Peyer's patch (tissue), 4 donors: ENCODE measurements around the gene UVRAG. TPM values are rescaled to one million over a fixed set of nuclear protein-coding genes. Genes with fewer than 3 reads are reported as not detected.

Experiments
- DNase-seq, 3 donors: peaks; one replicate each; pipeline ENCODE4 v3.0.0-alpha.2; 2017 to 2019
- H3K27ac ChIP-seq, 4 donors: fragments of 200-600 bp; sonication (generic); one replicate each; pipeline ENCODE4 v1.5.1; 2016 to 2019
- H3K27me3 ChIP-seq, 2 donors: fragments of 200-600 bp; sonication (generic); one replicate each; pipeline ENCODE4 v1.5.1; 2019
- H3K36me3 ChIP-seq, 3 donors: fragments of 200-600 bp; sonication (generic); one replicate each; pipeline ENCODE4 v1.5.1; 2016 to 2019
- H3K4me1 ChIP-seq, 4 donors: fragments of 200-600 bp; sonication (generic); one replicate each; pipeline ENCODE4 v1.5.1; 2016 to 2019
- H3K4me3 ChIP-seq, 4 donors: fragments of 200-600 bp; sonication (generic); 1 replicate in 3 of 4; 2 replicates in 1 of 4; pipeline ENCODE4 v1.5.1; 2016 to 2019; ENCODE audit warnings: mild to moderate bottlenecking in 1 of 4
- H3K9me3 ChIP-seq, 4 donors: fragments of 200-600 bp; sonication (generic); one replicate each; pipeline ENCODE4 v1.5.1; 2016 to 2019; ENCODE audit warnings: mild to moderate bottlenecking in 1 of 4
- POLR2A ChIP-seq, 2 donors: fragments of 450-650 bp; IDR thresholded peaks; one replicate each; pipeline ENCODE4 v1.5.1; 2017; ENCODE audit warnings: antibody characterized with exemption in 2 of 2, mild to moderate bottlenecking in 2 of 2, moderate library complexity in 2 of 2
- total RNA-seq, 4 donors: library from RNA; depleted of rRNA; stranded (reverse); fragments of >200 nt; gene quantifications; one replicate each; pipeline ENCODE4 v1.1.0, GENCODE V29; 2016
- TF ChIP-seq, protein P1 (sequence below), 6 experiments: fragments of 450-650 bp in 4 of 6; fragments of 200-600 bp in 2 of 6; sonication (generic) in 1 of 6; IDR thresholded peaks; one replicate each; pipeline ENCODE4 v1.5.1; 2017 to 2019; ENCODE audit warnings: antibody characterized with exemption in 6 of 6, mild to moderate bottlenecking in 3 of 6, moderate library complexity in 1 of 6

Gene UVRAG
- total RNA-seq, 4 donors from 2014 or later: 13.8 to 64.4 (median 22.1) TPM

DNA sequence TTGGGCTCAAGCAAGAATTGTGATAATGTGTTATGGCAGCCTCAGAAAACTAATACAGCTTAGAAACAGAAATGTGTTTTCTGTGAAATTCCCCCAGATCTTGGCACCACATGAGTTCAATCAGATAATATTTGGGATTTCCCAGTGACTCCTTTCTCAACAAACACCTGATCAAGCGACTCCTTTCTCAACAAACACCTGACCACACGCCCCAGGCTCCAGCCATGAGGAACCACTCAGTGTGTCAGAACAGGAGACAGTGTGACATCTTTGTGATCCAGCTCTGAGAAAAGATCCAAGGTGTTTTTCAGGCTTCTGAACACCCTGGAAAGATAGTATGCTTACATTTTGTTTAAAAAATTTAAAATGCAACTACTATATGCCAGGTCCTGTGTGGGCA lies 1.9 kb upstream of the UVRAG start:
- DNase-seq: peak in 1 of 3 donors; percentile 35
- TF ChIP-seq, protein P1, sequence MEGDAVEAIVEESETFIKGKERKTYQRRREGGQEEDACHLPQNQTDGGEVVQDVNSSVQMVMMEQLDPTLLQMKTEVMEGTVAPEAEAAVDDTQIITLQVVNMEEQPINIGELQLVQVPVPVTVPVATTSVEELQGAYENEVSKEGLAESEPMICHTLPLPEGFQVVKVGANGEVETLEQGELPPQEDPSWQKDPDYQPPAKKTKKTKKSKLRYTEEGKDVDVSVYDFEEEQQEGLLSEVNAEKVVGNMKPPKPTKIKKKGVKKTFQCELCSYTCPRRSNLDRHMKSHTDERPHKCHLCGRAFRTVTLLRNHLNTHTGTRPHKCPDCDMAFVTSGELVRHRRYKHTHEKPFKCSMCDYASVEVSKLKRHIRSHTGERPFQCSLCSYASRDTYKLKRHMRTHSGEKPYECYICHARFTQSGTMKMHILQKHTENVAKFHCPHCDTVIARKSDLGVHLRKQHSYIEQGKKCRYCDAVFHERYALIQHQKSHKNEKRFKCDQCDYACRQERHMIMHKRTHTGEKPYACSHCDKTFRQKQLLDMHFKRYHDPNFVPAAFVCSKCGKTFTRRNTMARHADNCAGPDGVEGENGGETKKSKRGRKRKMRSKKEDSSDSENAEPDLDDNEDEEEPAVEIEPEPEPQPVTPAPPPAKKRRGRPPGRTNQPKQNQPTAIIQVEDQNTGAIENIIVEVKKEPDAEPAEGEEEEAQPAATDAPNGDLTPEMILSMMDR (IDR thresholded peaks at IDR 0.05): no peak
- TF ChIP-seq POLR2A (IDR thresholded peaks at IDR 0.05): no peak
- H3K27ac ChIP-seq: no peak overlapping the region
- H3K9me3 ChIP-seq: no peaks in the 10 kb centered on the region
- no peak overlapping the region for H3K4me3 ChIP-seq
- H3K36me3 ChIP-seq: no peaks in the 10 kb centered on the region
- H3K27me3 ChIP-seq: no peaks in the 10 kb centered on the region
- H3K4me1 ChIP-seq: peaks cover 0 to 19% (median 9%) of the 10 kb centered on the region in 4 donors

DNA sequence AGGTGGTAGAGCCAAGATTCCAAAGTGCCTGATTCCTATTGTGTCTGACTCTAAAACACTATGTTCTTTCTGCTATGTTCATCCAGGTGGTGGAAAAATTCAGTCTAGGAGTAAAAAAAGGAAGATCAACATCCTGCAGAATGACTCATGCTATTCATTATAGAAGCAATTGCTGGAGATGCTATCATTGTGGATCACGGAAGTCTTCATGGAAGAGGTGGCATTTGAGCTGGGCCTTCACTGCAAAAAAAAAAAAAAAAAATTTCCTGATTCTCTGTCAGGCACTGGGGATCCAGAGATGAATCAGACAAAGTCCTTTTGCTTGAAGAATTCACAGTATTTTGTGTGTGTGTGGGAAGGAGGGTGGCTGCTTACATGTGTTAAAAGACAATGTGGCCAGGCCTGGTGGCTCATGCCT lies 1.4 kb upstream of the UVRAG start:
- H3K27ac ChIP-seq: peak overlapping the region in 3 of 4 donors; percentile 94 to 97 (median 95)

DNA sequence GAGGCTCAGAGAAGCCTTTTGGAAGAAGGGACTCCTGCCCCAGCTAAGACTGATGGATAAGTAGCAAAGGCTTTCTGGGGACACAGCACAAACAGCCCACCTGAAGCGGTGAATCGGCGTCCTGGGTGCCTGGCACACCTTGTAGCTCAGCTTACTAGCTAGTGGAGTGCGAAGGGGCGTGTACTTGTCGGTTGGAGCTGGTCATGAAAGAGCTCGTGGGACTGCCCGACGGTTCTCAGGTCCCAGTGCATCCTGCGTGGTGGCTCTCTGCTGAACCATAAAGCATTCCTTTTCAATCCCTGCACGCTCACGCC lies 690 bp upstream of the UVRAG start:
- no peak for DNase-seq
- H3K4me3 ChIP-seq: peak overlapping the region; percentile 86 to 98 (median 96)
- TF ChIP-seq, protein P1 (IDR thresholded peaks at IDR 0.05): no peak
- peak in 1 of 2 donors; percentile 30 for TF ChIP-seq POLR2A (IDR thresholded peaks at IDR 0.05)
- no peaks in the 10 kb centered on the region for H3K36me3 ChIP-seq
- no peaks in the 10 kb centered on the region for H3K9me3 ChIP-seq
- no peaks in the 10 kb centered on the region for H3K27me3 ChIP-seq
- H3K4me1 ChIP-seq: peaks cover 0 to 19% (median 9%) of the 10 kb centered on the region in 4 donors
- peak overlapping the region; percentile 94 to 99 (median 96) for H3K27ac ChIP-seq

More for the DNA sequence above, 1.4 kb upstream of the UVRAG start:
- DNase-seq: no peak
- Histone ChIP-seq H3K36me3 (no peaks in the 10 kb centered on the region), H3K9me3 (no peaks in the 10 kb centered on the region), H3K4me1 (peaks cover 0 to 19% (median 9%) of the 10 kb centered on the region in 4 donors), H3K27me3 (no peaks in the 10 kb centered on the region), H3K4me3 (no peak overlapping the region)
- TF ChIP-seq POLR2A (IDR thresholded peaks at IDR 0.05): no peak
- TF ChIP-seq, protein P1 (IDR thresholded peaks at IDR 0.05): no peak

DNA sequence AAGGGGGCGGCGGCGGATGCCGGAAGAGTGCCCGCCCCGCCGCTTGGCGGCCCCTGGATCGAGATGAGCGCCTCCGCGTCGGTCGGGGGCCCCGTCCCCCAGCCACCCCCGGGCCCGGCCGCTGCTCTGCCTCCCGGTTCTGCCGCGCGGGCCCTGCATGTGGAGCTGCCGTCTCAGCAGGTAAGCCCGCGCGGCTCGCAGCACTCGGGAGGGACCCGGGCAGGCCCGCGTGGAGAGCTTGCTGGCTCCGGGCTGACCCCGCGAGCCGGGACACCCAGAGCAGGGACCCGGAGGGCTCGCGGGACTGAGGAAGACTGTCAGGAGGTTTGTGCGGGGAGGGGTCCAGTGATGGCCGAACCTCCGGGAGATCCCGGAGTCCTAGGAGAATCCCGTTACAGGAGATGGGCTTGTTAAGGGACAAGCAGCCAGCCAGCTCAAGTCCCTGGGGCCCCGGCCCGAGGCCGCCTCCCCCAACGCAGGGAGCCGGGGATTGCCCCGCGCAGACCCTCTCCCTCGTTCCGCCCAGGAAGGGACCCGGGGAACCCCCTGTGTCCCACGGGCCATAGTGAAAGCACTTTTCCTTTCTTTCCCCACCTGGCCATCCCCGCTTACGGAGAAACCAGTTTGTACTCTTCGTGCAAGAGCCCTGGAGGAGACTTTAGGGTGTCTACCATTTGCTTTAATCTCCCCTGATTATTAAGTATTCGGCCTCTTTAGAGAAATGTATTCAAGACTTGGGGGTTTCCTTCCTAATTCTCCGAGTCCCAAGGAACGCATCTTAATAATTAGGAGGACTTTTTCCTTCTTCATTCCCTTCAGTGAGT lies 547 bp downstream of the UVRAG start:
- peak in 1 of 3 donors; percentile 40 for DNase-seq
- Histone ChIP-seq H3K4me3 (peak overlapping the region; percentile 86 to 98 (median 96)), H3K36me3 (no peaks in the 10 kb centered on the region), H3K4me1 (peaks cover 0 to 22% (median 9%) of the 10 kb centered on the region in 4 donors), H3K27ac (peak overlapping the region; percentile 94 to 99 (median 96)), H3K9me3 (no peaks in the 10 kb centered on the region), H3K27me3 (no peaks in the 10 kb centered on the region)
- TF ChIP-seq, protein P1 (IDR thresholded peaks at IDR 0.05): no peak
- no peak for TF ChIP-seq POLR2A (IDR thresholded peaks at IDR 0.05)

DNA sequence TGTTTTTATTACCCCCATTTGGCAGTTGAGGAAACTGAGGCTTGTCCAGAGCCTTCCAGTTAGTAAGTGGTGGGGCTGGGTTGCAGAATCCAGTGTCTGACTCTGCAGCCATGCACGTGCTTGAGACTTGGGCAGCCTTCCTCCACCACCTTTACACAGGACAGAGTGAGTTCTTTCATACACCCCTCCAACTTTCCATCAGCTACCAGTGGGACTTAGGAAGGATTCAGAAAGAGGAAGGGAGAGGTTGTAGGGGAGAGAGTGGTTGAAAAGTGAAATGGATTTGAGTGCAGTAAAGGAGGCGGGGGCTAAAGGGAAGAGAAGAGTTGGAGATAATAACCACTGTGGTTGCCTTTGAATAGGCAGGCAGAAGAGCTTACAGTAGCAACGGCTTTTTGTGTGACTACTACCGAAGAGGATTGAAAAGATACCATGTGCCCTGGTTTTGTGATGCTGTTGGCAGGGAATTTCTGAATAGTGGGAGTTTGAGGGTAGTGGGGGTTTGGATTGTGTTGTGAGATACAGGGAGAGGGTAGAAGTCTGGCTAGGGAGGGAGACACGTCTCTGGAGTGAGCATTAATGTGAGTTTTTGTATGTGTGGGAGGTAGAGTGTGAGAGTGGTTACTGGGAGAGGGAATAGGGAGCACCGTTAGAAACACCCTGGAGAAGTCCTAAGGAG lies 1.7 kb downstream of the UVRAG start:
- peak overlapping the region; percentile 86 to 98 (median 96) for H3K4me3 ChIP-seq
- no peaks in the 10 kb centered on the region for H3K9me3 ChIP-seq
- H3K36me3 ChIP-seq: no peaks in the 10 kb centered on the region
- H3K27ac ChIP-seq: peak overlapping the region in 1 of 4 donors; percentile 99
- no peak for TF ChIP-seq POLR2A (IDR thresholded peaks at IDR 0.05)
- TF ChIP-seq, protein P1 (IDR thresholded peaks at IDR 0.05): no peak
- DNase-seq: no peak
- no peaks in the 10 kb centered on the region for H3K27me3 ChIP-seq
- peaks cover 0 to 26% (median 9%) of the 10 kb centered on the region in 4 donors for H3K4me1 ChIP-seq
